ENCODE results near the gene ZNF488.

The ZNF488 gene

GRCh38 chr10:47404446-47404845, 20.4 kb upstream of the ZNF488 start:
- TF ChIP-seq, protein P1, sequence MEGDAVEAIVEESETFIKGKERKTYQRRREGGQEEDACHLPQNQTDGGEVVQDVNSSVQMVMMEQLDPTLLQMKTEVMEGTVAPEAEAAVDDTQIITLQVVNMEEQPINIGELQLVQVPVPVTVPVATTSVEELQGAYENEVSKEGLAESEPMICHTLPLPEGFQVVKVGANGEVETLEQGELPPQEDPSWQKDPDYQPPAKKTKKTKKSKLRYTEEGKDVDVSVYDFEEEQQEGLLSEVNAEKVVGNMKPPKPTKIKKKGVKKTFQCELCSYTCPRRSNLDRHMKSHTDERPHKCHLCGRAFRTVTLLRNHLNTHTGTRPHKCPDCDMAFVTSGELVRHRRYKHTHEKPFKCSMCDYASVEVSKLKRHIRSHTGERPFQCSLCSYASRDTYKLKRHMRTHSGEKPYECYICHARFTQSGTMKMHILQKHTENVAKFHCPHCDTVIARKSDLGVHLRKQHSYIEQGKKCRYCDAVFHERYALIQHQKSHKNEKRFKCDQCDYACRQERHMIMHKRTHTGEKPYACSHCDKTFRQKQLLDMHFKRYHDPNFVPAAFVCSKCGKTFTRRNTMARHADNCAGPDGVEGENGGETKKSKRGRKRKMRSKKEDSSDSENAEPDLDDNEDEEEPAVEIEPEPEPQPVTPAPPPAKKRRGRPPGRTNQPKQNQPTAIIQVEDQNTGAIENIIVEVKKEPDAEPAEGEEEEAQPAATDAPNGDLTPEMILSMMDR (IDR thresholded peaks at IDR 0.05; ENCODE audit: low read depth, low read length, missing control alignments) = no peak
- H3K4me3 ChIP-seq (ENCODE audit: low read depth, low read length) = no peak overlapping the region
- DNase-seq (ENCODE audit: low read depth) = no peak

DNA sequence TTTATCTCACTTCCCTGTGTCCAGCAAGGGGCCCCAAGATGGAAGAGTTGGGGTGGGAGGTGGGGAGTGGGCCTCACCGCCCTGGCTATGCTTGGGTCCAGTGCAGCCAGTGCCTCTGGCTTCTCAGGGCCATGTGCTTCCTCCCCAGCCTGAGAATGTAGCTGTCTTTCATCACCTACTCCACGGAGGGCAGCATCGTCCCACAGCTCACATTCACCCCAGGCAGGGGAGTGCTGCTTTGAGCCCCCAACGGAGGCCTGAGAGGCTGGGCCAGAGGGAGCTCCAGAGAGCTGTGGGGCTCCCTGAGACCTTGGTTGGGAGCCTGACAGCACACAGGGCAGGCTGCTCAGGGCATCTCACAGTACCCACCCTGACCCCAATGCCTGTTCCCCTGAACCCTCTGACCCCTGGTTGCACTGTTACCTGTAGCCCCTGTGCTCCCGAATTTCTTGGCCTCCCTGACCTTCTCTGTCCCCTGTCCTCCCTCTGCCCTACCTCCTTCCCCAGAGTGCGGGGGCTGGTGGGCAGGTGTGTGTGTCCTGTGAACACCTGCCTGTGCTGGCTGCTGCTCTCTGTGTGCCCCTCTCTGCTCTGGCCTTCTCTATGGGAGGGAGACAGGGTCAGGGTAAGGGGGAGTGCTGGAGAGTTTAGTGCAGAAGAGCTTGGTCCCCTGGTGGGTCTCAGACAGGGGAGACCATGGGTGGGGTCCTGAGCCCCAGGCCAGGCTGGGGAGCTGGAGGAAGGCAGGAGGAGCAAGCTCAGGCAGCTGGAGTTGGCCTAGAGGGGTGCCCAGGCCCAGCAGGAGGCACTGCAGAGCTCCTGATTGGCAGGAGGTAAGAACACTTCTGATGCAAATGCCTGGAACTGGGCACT, 19.6 kb upstream of the ZNF488 start:
- DNase-seq (ENCODE audit: low read depth) = no peak
- TF ChIP-seq, protein P1 (IDR thresholded peaks at IDR 0.05; ENCODE audit: low read depth, low read length, missing control alignments) = peak; percentile 31
- H3K4me3 ChIP-seq (ENCODE audit: low read depth, low read length) = no peak overlapping the region

DNA sequence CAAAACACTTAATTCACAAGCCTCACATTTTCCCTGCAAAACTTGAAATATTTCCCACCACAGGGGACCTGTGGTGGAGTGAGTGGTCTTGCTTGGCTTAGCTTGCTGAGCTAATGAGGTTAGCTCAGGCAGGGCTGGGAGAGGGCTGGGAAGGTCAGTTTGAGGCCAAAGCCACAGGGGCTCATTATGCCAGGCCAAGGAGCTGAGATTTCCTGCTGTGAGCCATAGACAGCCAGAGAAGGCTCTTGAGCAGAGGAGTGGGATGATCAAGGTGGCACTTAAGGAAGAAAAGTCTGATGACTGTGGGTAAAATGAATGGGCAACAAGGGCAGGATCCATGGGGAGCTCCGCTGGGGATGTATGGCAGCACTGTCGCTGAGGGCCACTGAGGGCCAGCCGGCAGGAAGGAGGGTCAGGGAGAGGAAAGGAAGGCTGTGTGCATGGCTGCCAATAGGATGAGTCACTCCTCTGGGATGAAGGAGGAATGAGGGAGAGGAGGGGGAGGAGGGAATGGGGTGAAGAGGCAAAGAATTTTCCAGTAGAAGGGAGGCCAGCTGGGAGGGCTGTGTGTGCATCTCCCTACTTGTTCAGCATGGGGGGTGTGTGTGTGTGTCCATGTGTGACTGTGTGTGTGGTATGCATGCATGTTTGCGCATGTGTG, 18.7 kb upstream of the ZNF488 start:
- DNase-seq (ENCODE audit: low read depth) = no peak
- no peak overlapping the region for H3K4me3 ChIP-seq (ENCODE audit: low read depth, low read length)
- TF ChIP-seq, protein P1 (IDR thresholded peaks at IDR 0.05; ENCODE audit: low read depth, low read length, missing control alignments) = no peak

DNA sequence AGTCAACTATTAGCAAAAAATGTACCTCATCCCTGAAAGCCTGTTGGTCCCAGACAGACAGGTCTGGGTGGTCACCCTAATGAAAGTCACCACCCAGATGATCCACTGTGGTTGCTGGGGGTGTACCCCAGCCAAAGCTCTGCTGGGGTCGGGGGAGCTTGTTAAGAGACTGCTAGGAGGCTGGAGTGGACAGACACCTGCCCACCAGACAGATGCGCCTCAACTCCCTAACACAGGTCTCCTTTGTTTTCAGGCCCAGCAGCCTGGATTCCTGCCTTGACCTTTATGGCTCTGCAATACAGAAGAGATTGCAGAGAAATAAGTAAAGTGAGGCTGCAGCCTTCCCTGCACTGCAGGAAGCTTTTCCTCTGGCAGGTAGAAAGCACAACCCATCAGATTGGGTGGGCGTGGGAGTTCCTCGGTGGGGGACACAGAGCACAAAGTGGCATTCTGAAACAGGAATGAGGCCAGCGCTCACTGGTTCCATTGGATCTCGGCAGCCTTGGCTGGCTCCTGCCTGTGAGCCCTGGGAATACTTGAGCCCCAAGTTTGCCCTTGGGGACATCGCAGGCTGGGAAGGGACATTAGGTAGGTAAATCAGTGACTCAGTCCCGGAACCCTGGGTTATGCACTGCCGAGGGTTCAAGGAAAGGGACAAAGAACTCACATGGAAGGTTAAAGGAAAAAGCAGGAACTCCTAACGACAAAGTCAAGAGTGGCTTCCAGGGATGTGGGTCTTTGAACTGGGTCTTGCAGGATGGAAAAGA, 18.0 kb upstream of the ZNF488 start:
- H3K4me3 ChIP-seq (ENCODE audit: low read depth, low read length) = no peak overlapping the region
- DNase-seq (ENCODE audit: low read depth) = no peak
- TF ChIP-seq, protein P1 (IDR thresholded peaks at IDR 0.05; ENCODE audit: low read depth, low read length, missing control alignments) = no peak

- H3K4me3 ChIP-seq (ENCODE audit: low read depth, low read length) = no peak overlapping the region
- no peak for DNase-seq (ENCODE audit: low read depth)
- TF ChIP-seq, protein P1 (IDR thresholded peaks at IDR 0.05; ENCODE audit: low read depth, low read length, missing control alignments) = no peak
Observed at GRCh38 chr10:47401210-47401609, 17.1 kb upstream of the ZNF488 start.

DNA sequence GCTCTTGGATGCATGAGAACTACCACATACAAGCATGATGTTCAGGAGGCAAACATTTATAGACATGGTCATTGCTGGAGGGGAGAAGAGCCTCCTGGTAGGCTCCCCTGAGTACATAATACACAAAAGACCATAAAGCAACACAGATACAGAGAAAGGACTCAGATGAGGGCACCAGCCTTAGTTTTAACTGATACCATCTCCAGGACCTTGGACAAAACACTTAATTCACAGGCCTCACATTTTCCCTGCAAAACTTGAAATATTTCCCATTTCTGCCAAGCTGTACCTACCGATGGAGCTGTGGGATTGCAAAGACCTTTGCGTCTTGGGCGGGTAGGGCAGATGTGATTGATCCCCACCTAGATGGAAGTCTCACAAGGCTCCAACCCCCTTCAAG, 16.7 kb upstream of the ZNF488 start:
- H3K4me3 ChIP-seq (ENCODE audit: low read depth, low read length) = no peak overlapping the region
- TF ChIP-seq, protein P1 (IDR thresholded peaks at IDR 0.05; ENCODE audit: low read depth, low read length, missing control alignments) = no peak
- DNase-seq (ENCODE audit: low read depth) = no peak

Measured in GM12864 (cell line).